C4-2B (cell line): ENCODE results near the gene BTBD2.

Experiments
- ZFX ChIP-seq: fragments of 450-650 bp; IDR thresholded peaks from 2 replicates; pipeline ENCODE4 v1.6.1; 2017
- TF ChIP-seq, protein P1 (sequence below): fragments of 450-650 bp; conservative IDR thresholded peaks from 2 replicates; pipeline ENCODE4 v1.5.1; 2017; ENCODE audit warnings: mild to moderate bottlenecking

DNA sequence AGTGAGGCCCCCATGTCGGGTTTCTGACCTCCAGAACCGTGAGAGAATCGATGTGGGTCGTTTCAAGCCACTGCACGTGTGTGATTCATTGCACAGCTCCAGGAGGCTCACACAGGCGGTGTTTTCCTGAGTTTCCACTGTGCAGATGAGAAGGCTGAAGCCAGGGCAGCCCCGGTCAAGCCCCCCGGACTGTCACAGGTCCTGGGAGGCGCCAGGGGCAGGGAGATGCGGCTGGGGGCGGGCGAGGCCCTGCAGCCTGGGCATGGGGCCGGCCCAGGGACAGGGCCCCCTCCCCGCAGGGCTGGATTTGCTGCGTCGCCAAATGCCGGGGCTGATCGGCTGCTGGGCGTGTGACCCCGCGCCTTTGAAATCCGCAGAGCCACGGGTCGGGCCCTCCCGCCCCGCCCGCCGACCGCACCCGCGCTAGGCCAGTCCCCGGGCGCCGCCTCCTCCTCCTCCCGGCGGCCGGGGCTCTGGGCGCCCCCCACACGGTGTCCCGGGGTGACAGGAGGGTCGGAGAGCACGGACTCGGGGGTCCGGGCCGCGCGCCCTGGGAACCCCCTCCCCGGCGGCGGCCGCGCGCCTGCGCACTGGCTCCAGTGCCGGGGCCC, 45.5 kb upstream of the BTBD2 start:
- TF ChIP-seq, protein P1, sequence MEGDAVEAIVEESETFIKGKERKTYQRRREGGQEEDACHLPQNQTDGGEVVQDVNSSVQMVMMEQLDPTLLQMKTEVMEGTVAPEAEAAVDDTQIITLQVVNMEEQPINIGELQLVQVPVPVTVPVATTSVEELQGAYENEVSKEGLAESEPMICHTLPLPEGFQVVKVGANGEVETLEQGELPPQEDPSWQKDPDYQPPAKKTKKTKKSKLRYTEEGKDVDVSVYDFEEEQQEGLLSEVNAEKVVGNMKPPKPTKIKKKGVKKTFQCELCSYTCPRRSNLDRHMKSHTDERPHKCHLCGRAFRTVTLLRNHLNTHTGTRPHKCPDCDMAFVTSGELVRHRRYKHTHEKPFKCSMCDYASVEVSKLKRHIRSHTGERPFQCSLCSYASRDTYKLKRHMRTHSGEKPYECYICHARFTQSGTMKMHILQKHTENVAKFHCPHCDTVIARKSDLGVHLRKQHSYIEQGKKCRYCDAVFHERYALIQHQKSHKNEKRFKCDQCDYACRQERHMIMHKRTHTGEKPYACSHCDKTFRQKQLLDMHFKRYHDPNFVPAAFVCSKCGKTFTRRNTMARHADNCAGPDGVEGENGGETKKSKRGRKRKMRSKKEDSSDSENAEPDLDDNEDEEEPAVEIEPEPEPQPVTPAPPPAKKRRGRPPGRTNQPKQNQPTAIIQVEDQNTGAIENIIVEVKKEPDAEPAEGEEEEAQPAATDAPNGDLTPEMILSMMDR, result no peak
- TF ChIP-seq ZFX, result peak; percentile 12; the same call in 1 of the 2 replicates
